Measurements from ENCODE around the gene GAST.

Gene GAST

GRCh38 chr17:41750862-41751261 lies 38.7 kb downstream of the GAST start:
- no peak for DNase-seq

DNA sequence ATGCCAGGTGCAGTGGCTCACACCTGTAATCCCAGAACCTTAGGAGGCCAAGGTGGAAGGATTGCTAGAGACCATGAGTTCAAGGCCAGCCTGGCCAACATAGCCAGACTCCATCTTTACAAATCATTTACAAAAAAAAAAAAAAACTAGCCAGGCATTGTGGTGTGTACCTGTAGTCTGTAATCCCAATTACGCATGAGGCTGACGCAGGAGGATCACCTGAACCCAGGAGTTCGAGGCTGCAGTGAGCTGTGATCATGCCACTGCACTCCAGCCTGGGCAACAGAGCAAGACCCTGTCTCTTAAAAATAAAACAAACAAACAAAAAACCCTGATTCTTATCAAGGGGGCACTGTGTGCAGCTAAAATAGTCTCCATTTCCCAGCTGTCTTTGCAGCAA lies 39.2 kb downstream of the GAST start:
- DNase-seq: no peak

- no peak for DNase-seq
Measured at GRCh38 chr17:41754066-41754465, 41.9 kb downstream of the GAST start.

DNA sequence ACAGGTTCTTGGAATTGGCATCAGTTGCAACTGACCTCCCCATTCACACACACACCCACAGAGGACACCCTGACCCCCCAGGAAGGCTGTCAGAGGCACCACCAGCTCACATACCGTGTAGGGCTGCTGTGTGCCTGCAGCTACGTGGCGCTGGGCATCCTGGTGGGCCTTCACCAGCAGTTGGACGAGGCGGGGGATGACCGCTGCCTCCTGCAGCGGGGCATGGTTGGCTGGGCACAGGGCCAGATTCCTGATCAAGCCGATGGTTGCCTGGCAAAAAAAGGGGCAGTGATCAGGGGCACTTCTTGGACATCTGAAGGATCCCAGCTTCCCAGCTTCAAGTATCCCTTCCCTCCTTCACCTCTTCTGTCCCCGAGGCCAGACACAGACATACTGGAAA lies 46.5 kb downstream of the GAST start:
- no peak for DNase-seq

DNA sequence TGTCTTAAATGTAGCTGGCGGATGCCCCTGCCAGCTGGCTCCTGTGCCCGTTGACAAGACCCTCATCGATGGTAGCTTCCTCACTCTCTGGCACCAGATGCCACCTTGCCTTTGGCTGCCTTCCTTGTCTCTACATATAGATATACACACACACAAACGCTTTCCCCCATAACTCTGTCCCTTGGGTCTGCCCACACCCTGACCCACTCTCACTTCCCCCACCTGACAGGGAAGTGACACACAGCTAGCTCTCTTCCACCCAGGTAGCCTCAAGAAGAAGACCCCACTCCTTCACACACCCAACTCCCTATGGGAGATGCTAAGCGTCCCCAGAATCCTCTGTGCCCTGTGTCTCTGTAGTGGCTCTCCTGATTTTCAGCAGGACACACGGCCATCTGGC lies 48.7 kb downstream of the GAST start:
- DNase-seq: no peak

DNA sequence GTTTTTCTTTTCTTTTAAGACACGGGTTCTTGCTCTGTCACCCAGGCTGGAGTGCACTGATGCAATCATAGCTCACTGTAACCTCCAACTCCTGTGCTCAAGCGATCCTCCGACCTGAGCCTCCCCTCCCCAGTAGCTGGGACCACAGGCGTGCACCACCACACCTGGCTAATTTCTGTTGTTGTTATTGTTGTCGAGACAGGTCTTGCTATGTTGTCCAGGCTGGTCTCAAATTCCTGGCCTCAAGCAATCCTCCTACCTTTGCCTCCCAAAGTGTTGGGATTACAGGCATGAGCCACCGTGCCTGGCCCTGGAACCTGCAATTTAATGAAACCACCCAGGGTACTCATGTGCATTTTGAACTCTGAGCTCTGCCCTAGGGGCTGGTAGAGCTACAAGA lies 50.3 kb downstream of the GAST start:
- DNase-seq: no peak

GRCh38 chr17:41762841-41763240 lies 50.7 kb downstream of the GAST start:
- no peak for DNase-seq

DNA sequence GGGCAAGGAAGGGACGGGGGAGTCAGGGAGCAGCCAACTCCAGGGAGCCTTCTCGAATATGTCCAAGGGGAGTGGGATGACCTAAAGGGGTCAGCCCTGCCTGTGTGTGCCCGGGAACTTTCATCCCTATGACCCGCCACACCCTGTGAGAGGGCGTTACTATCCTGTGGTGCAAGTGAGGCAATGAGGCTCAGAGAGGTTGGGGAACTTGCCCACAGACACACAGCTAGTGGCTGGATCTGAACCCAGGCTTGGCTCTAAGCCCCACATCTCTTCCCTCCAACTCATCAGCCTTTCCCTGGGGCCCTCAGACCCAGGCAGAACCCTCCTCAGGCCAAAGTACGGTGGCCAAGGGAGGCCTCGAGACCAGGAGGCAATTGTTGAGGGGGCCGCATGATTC lies 51.2 kb downstream of the GAST start:
- DNase-seq: no peak

Data from GF-D8 (cell line).